Eye (tissue), 1 donor: ENCODE data around the gene IL15.

Source experiments
- DNase-seq: peaks from one replicate; pipeline ENCODE4 v3.0.0-alpha.2; 2015

IL15 gene

GRCh38 chr4:141782205-141782604, 145.8 kb downstream of the IL15 start:
- DNase-seq, result no peak
